Neural crest cell (in vitro differentiated cells): Measurements from ENCODE around the gene UROC1. TPM values are rescaled to one million over a fixed set of nuclear protein-coding genes. Genes with fewer than 3 reads are reported as not detected.

Experiments
- DNase-seq: peaks from one replicate; pipeline ENCODE4 v3.0.0; 2021; ENCODE audit warnings: low read depth, mixed read lengths, low spot score
- H3K27ac Mint-ChIP-seq: one replicate; pipeline ENCODE4 v1.8.0; 2021; ENCODE audit warnings: mild to moderate bottlenecking, mixed read lengths; ENCODE audit not compliant: unreplicated experiment
- H3K27me3 Mint-ChIP-seq: 2 replicates; pipeline ENCODE4 v1.8.0; 2021; ENCODE audit warnings: low read depth, mild to moderate bottlenecking, mixed read lengths
- H3K36me3 Mint-ChIP-seq: 2 replicates; pipeline ENCODE4 v1.8.0; 2021; ENCODE audit warnings: low read depth, mild to moderate bottlenecking, mixed read lengths
- H3K4me1 Mint-ChIP-seq: 2 replicates; pipeline ENCODE4 v1.8.0; 2021; ENCODE audit warnings: mixed read lengths
- H3K4me3 Mint-ChIP-seq: one replicate; pipeline ENCODE4 v1.8.0; 2021; ENCODE audit warnings: mild to moderate bottlenecking, mixed read lengths
- H3K9me3 Mint-ChIP-seq: 2 replicates; pipeline ENCODE4 v1.8.0; 2021; ENCODE audit warnings: mixed read lengths
- CTCF ChIP-seq: fragments of 200-600 bp; sonication (generic); conservative IDR thresholded peaks from 2 replicates; pipeline ENCODE4 v1.5.0; 2021; ENCODE audit warnings: antibody characterized with exemption, mild to moderate bottlenecking
- total RNA-seq: library from RNA; stranded (reverse); gene quantifications from 2 replicates; pipeline ENCODE4 v1.2.1, GENCODE V29; 2021

The UROC1 gene
- total RNA-seq, 1 donor from 2014 or later = not detected

GRCh38 chr3:126496894-126497850 is 20.4 kb downstream of the UROC1 start:
- Mint-ChIP-seq H3K27ac (peak overlapping the region; percentile 39), H3K9me3 (no peaks in the 10 kb centered on the region), H3K4me3 (no peak overlapping the region), H3K27me3 (no peaks in the 10 kb centered on the region), H3K4me1 (no peaks in the 10 kb centered on the region), H3K36me3 (no peaks in the 10 kb centered on the region)
- DNase-seq = no peak
- no peak for TF ChIP-seq CTCF

GRCh38 chr3:126495786-126496185 is 21.8 kb downstream of the UROC1 start:
- DNase-seq = no peak
- no peaks in the 10 kb centered on the region for H3K9me3 Mint-ChIP-seq
- no peak for TF ChIP-seq CTCF

DNA sequence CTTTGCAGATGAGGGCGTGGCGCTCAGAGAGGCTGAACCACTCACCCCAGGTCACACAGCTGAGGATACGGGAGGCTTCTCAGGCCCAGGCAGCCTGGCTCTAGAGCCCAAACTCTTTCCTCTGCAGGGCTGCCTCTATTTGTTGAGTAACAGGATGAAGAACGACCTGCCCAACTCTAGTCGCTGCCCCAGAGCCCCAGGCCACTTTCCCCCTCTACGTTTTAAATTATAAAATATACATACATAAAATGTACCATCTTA is 22.7 kb downstream of the UROC1 start:
- DNase-seq = no peak
- Mint-ChIP-seq H3K36me3 (no peaks in the 10 kb centered on the region), H3K27me3 (no peaks in the 10 kb centered on the region), H3K4me1 (no peaks in the 10 kb centered on the region), H3K27ac (peak overlapping the region; percentile 19), H3K4me3 (no peak overlapping the region), H3K9me3 (no peaks in the 10 kb centered on the region)
- no peak for TF ChIP-seq CTCF

More at GRCh38 chr3:126495786-126496185, 21.8 kb downstream of the UROC1 start:
- Mint-ChIP-seq H3K4me3 (no peak overlapping the region), H3K36me3 (no peaks in the 10 kb centered on the region), H3K4me1 (no peaks in the 10 kb centered on the region), H3K27ac (no peak overlapping the region), H3K27me3 (no peaks in the 10 kb centered on the region)

DNA sequence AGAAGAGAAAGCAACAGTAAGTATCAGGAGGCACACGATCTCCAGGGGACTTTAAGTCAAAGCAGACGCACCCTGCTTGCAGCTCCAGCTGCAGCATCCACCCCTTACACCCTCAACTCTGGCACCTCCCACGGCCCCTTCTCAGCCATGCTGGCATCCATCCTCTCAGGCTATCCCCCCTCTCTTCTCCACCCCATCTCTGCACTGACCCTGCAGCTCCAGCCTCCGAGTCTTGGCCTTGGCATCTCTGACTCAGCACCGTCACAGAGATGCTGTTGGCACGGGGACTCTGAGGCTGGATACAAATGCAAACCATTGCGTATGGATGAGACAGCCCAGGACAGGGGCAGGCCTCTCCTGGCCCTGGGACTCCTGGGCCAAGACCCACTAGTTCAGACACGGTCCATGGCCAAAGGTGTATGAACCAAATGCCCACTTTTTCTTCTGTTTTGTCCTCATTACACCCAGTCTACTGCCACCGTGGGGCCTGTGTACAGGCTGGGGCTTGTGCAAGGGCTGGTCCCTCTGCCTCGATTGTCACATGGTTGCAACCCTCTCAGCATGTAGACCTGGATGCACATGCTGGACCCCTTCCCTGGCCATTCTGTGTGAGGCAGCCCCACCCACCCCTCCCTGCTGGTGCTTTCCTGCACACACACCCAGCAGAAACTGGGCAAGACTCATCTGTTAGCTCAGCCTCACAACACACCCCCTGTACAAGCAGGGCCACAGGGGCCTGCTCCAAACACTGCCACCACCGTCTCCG is 23.2 kb downstream of the UROC1 start:
- Mint-ChIP-seq H3K36me3 (no peaks in the 10 kb centered on the region), H3K27ac (peak overlapping the region; percentile 67), H3K9me3 (no peaks in the 10 kb centered on the region), H3K27me3 (no peaks in the 10 kb centered on the region), H3K4me3 (no peak overlapping the region), H3K4me1 (peaks cover 2% of the 10 kb centered on the region)
- no peak for DNase-seq
- no peak for TF ChIP-seq CTCF

GRCh38 chr3:126493739-126494138 is 23.8 kb downstream of the UROC1 start:
- Mint-ChIP-seq H3K27ac (no peak overlapping the region), H3K9me3 (no peaks in the 10 kb centered on the region), H3K27me3 (no peaks in the 10 kb centered on the region), H3K36me3 (no peaks in the 10 kb centered on the region), H3K4me1 (peaks cover 4% of the 10 kb centered on the region), H3K4me3 (no peak overlapping the region)
- no peak for DNase-seq
- TF ChIP-seq CTCF = no peak
